ENCODE results near the gene PCGF2. TPM values are rescaled to one million over a fixed set of nuclear protein-coding genes. Genes with fewer than 3 reads are reported as not detected.

The PCGF2 gene
- total RNA-seq, 4 donors from 2014 or later = 1.3 to 4.0 (median 1.6) TPM

DNA sequence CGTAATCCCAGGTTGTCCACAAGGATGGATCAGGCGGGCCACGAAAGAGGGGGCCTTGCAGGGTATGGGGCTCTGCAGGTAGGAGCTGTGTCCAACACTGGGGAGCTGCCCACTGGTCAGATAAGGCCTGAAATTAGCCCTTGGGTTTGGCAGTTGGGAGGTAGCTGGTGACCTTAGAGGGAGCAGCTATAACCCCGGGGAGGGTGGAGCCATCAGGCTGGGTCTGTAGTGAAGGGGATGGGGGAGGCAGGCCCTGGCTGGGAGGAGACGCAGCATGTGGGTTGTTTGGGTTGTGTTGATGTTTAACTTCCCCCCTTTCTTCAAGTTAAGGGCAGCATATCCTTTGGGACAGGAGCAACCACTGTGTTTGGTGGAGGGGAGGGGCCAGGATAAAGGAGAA lies 37.2 kb downstream of the PCGF2 start:
- Histone ChIP-seq H3K27ac (peak overlapping the region; percentile 66 to 100 (median 84)), H3K36me3 (peaks cover 0 to 55% of the 10 kb centered on the region in 2 donors), H3K4me3 (no peak overlapping the region), H3K4me1 (peaks cover 59 to 61% of the 10 kb centered on the region in 2 donors), H3K9me3 (no peaks in the 10 kb centered on the region), H3K27me3 (no peaks in the 10 kb centered on the region)
- ATAC-seq (no peak), DNase-seq (no peak)
- TF ChIP-seq, protein P1, sequence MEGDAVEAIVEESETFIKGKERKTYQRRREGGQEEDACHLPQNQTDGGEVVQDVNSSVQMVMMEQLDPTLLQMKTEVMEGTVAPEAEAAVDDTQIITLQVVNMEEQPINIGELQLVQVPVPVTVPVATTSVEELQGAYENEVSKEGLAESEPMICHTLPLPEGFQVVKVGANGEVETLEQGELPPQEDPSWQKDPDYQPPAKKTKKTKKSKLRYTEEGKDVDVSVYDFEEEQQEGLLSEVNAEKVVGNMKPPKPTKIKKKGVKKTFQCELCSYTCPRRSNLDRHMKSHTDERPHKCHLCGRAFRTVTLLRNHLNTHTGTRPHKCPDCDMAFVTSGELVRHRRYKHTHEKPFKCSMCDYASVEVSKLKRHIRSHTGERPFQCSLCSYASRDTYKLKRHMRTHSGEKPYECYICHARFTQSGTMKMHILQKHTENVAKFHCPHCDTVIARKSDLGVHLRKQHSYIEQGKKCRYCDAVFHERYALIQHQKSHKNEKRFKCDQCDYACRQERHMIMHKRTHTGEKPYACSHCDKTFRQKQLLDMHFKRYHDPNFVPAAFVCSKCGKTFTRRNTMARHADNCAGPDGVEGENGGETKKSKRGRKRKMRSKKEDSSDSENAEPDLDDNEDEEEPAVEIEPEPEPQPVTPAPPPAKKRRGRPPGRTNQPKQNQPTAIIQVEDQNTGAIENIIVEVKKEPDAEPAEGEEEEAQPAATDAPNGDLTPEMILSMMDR (IDR thresholded peaks at IDR 0.05 in 4 of 5, conservative IDR thresholded peaks at IDR 0.05 in 1 of 5) = no peak
- TF ChIP-seq POLR2A (IDR thresholded peaks at IDR 0.05) = no peak
- intact Hi-C loops (cut with DNase I; ENCODE audit: low total_unique reads) = no loop called here
- in situ Hi-C loops (cut with MboI; ENCODE audit: low sequenced_read_pairs in 4 of 4) = no loop called here

DNA sequence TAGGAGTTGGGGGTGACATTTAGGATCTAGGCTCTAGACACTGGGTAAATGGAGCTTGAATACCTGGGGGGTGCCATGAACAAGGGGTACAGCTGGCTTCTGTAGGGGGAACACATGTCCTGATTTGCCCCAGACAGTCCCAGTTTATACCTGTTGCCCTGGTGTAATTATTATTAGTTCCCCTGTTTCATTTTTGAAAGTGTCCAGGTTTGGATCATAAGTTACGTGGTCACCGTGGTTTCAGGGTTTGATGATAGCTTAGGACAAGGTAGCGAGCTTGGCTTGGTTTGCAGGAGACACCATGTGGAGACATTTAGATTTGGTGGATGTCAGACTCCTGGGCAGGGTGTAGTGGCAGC lies 37.6 kb downstream of the PCGF2 start:
- in situ Hi-C loops (cut with MboI; ENCODE audit: low sequenced_read_pairs in 4 of 4) = no loop called here

DNA sequence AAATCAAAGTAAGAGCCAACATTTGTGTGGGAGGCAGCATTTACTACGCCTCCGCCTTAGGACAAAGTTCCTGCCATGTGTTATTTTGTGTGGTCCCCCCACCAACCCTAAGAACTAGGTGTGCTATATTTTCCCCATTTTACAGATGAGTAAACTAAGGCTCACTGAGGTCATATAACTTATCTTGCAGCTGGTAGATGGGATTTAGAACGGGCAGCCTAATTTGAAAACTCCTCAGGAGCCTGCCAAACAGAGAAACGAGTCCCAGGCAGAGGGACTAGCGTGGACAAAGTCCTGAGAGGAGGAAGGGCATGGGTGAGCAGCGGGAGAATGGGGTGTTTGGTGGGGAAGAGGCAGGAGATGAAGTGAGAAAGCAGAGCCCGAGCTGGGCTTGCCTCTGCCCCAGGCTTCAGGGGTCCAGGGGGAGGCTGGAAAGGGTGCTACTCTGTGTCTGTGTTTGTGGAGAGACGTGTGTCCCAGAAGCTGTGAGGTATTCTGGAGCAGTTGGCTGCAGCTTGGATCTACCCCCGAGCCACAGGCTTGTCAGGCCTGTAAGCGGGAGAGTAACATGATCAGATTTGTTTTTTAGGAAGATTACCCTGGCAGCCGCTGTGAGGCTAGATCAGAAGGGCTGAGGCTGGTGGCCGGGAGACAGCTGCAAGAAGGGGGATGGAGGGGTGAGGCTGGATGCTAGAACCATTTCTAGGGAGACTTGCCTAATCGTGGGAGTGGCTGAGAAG lies 38.1 kb downstream of the PCGF2 start:
- peak; percentile 78 to 82 for DNase-seq
- H3K27me3 ChIP-seq = no peaks in the 10 kb centered on the region
- in situ Hi-C loops (cut with MboI; ENCODE audit: low sequenced_read_pairs in 4 of 4) (no loop called here), intact Hi-C loops (cut with DNase I; ENCODE audit: low total_unique reads) (loop anchor here (5.0 kb wide), 1 partner anchor 87 kb away; the partner anchor contains the start of gene PIP4K2B)
- no peaks in the 10 kb centered on the region for H3K9me3 ChIP-seq
- H3K4me1 ChIP-seq = peaks cover 59 to 61% of the 10 kb centered on the region in 2 donors
- peaks cover 0 to 45% of the 10 kb centered on the region in 2 donors for H3K36me3 ChIP-seq
- peak overlapping the region; percentile 66 to 100 (median 84) for H3K27ac ChIP-seq
- peak; percentile 67 to 69 for ATAC-seq
- TF ChIP-seq, protein P1 (IDR thresholded peaks at IDR 0.05 in 4 of 5, conservative IDR thresholded peaks at IDR 0.05 in 1 of 5) = no peak
- peak; percentile 23 to 63 for TF ChIP-seq POLR2A (IDR thresholded peaks at IDR 0.05)
- no peak overlapping the region for H3K4me3 ChIP-seq

More for the DNA sequence above, 37.6 kb downstream of the PCGF2 start:
- Histone ChIP-seq H3K27ac (peak overlapping the region; percentile 66 to 100 (median 84)), H3K36me3 (peaks cover 0 to 51% of the 10 kb centered on the region in 2 donors), H3K4me1 (peaks cover 59 to 61% of the 10 kb centered on the region in 2 donors), H3K27me3 (no peaks in the 10 kb centered on the region), H3K9me3 (no peaks in the 10 kb centered on the region), H3K4me3 (no peak overlapping the region)
- TF ChIP-seq POLR2A (IDR thresholded peaks at IDR 0.05) = no peak
- TF ChIP-seq, protein P1 (IDR thresholded peaks at IDR 0.05 in 4 of 5, conservative IDR thresholded peaks at IDR 0.05 in 1 of 5) = no peak
- ATAC-seq (no peak), DNase-seq (no peak)
- intact Hi-C loops (cut with DNase I; ENCODE audit: low total_unique reads) = no loop called here

DNA sequence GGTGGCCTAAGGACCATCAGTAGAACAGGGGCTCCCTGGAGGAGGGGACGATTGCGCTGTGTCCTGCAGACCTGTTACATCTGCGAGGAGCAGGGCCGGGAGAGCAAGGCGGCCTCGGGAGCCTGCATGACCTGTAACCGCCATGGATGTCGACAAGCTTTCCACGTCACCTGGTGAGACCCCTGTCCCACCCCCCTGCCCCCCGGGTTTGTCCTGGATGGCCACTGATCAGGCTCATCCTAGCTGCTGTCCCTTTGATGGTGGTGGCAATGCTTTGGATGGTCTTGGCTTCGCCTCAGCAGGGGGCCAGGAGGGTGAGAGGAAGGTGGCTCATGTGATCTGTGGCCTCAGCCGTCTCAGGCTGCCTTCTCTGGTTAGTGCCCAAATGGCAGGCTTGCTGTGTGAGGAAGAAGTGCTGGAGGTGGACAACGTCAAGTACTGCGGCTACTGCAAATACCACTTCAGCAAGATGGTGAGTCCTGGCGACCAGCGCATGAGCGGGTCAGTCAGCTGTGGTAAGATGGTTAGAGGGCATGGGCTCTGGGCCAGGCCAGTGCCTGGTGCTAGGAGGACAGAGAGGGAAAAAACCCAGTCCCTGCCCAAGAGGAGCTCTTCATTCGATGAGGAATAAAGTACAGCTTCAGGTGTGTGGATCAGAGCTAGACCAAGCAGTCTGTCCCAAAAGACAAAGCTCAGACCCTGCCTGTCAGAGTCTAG lies 38.9 kb downstream of the PCGF2 start:
- Histone ChIP-seq H3K27me3 (no peaks in the 10 kb centered on the region), H3K9me3 (no peaks in the 10 kb centered on the region), H3K36me3 (peaks cover 0 to 40% of the 10 kb centered on the region in 2 donors), H3K4me3 (no peak overlapping the region), H3K27ac (peak overlapping the region; percentile 66 to 100 (median 84)), H3K4me1 (peaks cover 59 to 61% of the 10 kb centered on the region in 2 donors)
- intact Hi-C loops (cut with DNase I; ENCODE audit: low total_unique reads) (loop anchor here (5.0 kb wide), 1 partner anchor 88 kb away; the partner anchor contains the start of gene PIP4K2B), in situ Hi-C loops (cut with MboI; ENCODE audit: low sequenced_read_pairs in 4 of 4) (no loop called here)
- ATAC-seq (no peak), DNase-seq (no peak)
- TF ChIP-seq, protein P1 (IDR thresholded peaks at IDR 0.05 in 4 of 5, conservative IDR thresholded peaks at IDR 0.05 in 1 of 5) = no peak
- no peak for TF ChIP-seq POLR2A (IDR thresholded peaks at IDR 0.05)

All from gastrocnemius medialis (tissue), 4 donors.